ENCODE results near the gene GJA10.
A peak's percentile ranks its signal among the peaks of the same experiment; 100 is the strongest.

GJA10 gene

DNA sequence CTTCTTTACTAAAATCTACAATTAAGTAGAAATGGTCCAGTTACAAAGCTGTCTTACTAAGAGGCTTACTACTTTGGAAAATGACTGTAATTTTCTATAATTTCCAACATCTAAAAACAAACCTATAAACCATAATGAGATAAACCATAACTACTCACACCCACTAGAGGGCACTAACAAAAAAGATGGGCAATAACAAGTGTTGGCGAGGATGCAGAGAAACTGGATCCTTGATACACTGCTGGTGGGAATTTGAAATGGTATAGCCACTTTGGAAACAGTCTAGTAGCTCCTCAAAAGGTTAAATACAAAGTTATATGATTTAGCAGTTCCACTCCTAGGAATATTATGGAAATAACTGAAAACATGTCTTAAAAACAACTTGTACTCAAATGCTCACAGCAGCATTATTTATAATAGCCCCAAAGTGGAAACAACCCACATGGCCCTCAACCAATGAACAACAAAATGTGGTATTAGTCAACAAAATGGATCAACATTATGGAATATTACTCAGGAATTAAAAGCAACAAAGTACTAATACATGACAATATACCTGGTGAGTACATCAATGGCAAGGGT lies 50.6 kb downstream of the GJA10 start:
- DNase-seq (ENCODE audit: low spot score) = peak; percentile 15

Small RNA genes within 50 kb of the gene (small RNA-seq; reads per million reads assigned to genes)
- 0 reads per million in 2 experiments for gene RF00019
